Right lobe of liver (tissue), 4 donors: ENCODE data around the gene THADA.

Experiments
- POLR2A ChIP-seq: fragments of 450-650 bp; IDR thresholded peaks from one replicate; pipeline ENCODE4 v1.6.1; 2017; ENCODE audit warnings: antibody characterized with exemption, mild to moderate bottlenecking
- TF ChIP-seq, protein P1 (sequence below), 4 donors: fragments of 200-600 bp in 3 of 4; fragments of 450-650 bp in 1 of 4; IDR thresholded peaks; one replicate each; pipeline versions ENCODE4 v1.5.1 to v1.8.0; 2016 to 2022; ENCODE audit warnings: antibody characterized with exemption in 4 of 4, mild to moderate bottlenecking in 2 of 4
- donor health status: DM: no; HTN: no; CAD: no.
- donor health status: DM: no; HTN: no; CAD: no.
- donor health status: DM: no; HTN: yes; CAD: no.

GRCh38 chr2:43518181-43518580, 77.7 kb downstream of the THADA start:
- TF ChIP-seq, protein P1, sequence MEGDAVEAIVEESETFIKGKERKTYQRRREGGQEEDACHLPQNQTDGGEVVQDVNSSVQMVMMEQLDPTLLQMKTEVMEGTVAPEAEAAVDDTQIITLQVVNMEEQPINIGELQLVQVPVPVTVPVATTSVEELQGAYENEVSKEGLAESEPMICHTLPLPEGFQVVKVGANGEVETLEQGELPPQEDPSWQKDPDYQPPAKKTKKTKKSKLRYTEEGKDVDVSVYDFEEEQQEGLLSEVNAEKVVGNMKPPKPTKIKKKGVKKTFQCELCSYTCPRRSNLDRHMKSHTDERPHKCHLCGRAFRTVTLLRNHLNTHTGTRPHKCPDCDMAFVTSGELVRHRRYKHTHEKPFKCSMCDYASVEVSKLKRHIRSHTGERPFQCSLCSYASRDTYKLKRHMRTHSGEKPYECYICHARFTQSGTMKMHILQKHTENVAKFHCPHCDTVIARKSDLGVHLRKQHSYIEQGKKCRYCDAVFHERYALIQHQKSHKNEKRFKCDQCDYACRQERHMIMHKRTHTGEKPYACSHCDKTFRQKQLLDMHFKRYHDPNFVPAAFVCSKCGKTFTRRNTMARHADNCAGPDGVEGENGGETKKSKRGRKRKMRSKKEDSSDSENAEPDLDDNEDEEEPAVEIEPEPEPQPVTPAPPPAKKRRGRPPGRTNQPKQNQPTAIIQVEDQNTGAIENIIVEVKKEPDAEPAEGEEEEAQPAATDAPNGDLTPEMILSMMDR (IDR thresholded peaks at IDR 0.05) = no peak
- TF ChIP-seq POLR2A = no peak
